GM06990 (cell line): ENCODE results near the gene PAFAH1B2.
A peak's percentile ranks its signal among the peaks of the same experiment; 100 is the strongest.
"Not testable (repeated sequence)": the region's sequence is repeated elsewhere in the genome, so short reads cannot be mapped to it uniquely, and the experiment has no call there.

Experiments used
- DNase-seq: peaks from one replicate; pipeline ENCODE4 v3.0.0-alpha.2; 2011; ENCODE audit not compliant: insufficient read length; ENCODE audit errors: extremely low read depth
- H3K27me3 ChIP-seq: replicated peaks from 2 replicates; pipeline ENCODE4 v1.6.0; 2011; ENCODE audit warnings: low read length; ENCODE audit not compliant: control insufficient read depth, insufficient read depth
- H3K36me3 ChIP-seq: 2 replicates; pipeline ENCODE4 v1.5.1; 2011; ENCODE audit warnings: low read length; ENCODE audit not compliant: control insufficient read depth, insufficient read depth
- H3K4me3 ChIP-seq: replicated peaks from 2 replicates; pipeline ENCODE4 v1.5.1; 2011; ENCODE audit warnings: low read depth, mild to moderate bottlenecking, control low read depth, low read length
- TF ChIP-seq, protein P1 (sequence below): IDR thresholded peaks from 2 replicates; pipeline ENCODE4 v1.5.1; 2011; ENCODE audit warnings: low read length, control low read depth, mild to moderate bottlenecking, inconsistent platforms; ENCODE audit not compliant: insufficient read depth, poor library complexity, severe bottlenecking

The PAFAH1B2 gene

DNA sequence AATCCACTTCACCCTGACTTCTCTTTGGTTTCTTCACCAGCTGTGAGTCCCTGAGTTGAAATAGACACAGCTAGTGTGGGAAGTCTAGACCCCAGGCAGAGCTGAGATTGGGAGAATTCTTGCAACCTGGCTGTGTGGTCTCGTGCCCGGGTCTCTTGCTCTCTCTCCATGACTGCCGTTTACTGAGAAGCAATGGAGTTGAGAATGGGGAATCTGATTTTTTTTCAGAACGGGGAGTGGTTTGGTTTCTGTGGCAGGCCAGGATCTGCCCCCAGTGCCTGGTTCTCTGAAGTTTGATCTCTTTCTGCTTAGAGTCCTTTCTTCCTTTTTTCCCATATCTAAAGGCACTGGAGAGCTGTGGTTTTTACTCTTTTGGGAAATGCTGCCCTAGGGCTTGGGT, 35.9 kb downstream of the PAFAH1B2 start:
- no peaks in the 10 kb centered on the region for H3K27me3 ChIP-seq
- H3K36me3 ChIP-seq = peaks cover 6% of the 10 kb centered on the region
- DNase-seq = no peak
- TF ChIP-seq, protein P1, sequence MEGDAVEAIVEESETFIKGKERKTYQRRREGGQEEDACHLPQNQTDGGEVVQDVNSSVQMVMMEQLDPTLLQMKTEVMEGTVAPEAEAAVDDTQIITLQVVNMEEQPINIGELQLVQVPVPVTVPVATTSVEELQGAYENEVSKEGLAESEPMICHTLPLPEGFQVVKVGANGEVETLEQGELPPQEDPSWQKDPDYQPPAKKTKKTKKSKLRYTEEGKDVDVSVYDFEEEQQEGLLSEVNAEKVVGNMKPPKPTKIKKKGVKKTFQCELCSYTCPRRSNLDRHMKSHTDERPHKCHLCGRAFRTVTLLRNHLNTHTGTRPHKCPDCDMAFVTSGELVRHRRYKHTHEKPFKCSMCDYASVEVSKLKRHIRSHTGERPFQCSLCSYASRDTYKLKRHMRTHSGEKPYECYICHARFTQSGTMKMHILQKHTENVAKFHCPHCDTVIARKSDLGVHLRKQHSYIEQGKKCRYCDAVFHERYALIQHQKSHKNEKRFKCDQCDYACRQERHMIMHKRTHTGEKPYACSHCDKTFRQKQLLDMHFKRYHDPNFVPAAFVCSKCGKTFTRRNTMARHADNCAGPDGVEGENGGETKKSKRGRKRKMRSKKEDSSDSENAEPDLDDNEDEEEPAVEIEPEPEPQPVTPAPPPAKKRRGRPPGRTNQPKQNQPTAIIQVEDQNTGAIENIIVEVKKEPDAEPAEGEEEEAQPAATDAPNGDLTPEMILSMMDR = no peak
- peak overlapping the region; percentile 85 for H3K4me3 ChIP-seq

DNA sequence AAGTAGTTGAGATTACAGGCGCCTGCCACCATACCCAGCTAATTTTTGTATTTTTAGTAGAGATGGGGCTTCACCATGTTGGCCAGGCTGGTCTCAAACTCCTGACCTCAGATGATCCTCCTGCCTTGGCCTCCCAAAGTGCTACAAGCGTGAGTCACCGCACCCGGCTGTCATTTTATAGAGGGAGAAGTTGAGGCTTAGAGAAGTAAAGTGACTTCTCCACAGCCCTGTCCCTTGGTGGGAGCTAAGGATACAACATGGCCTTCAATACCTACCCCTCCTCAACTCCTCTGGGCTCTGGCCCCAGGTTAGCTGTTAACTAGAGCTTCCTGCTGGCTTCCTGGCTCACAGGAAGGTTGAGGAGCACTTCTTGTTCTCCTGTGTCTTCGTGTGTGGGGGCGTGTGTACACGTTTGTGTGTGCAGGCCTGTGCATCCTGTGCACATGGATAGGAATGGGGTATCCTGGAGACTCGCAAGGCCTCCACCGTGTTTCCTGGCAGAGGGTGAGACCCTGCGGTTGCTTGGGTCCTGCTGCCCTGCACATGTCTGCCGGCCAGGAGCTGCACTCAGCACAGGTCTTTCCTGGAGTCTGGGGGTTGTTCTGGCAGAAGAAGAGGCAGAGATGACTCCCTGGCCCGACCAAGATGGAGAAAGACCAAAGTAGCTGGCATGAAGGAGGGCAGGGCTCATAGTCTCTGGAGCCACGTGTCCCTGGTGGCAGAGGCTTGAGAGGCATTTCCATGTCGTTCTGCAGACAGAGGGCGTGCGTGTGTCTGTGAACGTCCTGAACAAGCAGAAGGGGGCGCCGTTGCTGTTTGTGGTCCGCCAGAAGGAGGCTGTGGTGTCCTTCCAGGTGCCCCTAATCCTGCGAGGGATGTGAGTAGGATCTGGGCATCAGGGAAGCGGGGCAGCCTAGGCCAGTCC, 36.8 kb downstream of the PAFAH1B2 start:
- Histone ChIP-seq H3K27me3 (no peaks in the 10 kb centered on the region), H3K4me3 (no peak overlapping the region), H3K36me3 (peaks cover 6% of the 10 kb centered on the region)
- TF ChIP-seq, protein P1 = peak; percentile 95
- DNase-seq = peak; percentile 49

DNA sequence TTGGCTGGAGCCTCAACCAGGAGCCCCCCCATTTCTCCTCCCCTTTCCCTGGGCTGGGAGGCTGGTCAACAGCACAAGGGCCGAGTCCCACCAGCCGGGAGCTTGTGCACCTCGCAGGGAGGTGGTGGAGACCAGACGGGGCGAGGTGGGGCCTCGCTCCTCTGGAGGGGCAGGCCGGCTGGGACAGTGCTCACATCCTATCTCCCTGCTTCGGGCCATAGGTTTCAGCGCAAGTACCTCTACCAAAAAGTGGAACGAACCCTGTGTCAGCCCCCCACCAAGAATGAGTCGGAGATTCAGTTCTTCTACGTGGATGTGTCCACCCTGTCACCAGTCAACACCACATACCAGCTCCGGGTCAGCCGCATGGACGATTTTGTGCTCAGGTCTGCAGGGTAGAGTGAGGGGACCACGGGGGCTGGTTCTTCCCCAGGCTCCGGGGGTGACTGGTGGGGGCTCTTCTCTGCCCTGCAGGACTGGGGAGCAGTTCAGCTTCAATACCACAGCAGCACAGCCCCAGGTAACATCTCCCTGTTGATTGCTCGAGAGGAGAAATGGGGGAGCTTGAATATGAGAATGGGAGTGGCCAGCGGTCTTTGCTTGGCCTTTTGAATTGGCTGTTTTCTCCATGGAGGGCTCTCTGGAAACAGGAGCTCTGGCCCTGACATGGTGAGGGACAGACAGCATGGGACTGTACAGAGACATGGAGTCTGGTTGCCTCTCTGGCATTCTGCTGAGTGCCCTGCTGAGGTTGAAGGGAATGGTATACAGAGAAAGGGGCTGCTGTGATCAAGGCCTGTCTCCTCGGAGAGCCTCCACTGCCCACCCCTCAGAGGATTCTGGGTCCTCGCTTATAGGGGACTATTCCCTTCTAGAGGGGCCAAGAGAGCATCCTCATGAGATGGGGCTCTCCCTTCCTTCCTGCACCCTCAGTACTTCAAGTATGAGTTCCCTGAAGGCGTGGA, 37.8 kb downstream of the PAFAH1B2 start:
- no peaks in the 10 kb centered on the region for H3K27me3 ChIP-seq
- TF ChIP-seq, protein P1 = no peak
- peaks cover 6% of the 10 kb centered on the region for H3K36me3 ChIP-seq
- no peak overlapping the region for H3K4me3 ChIP-seq
- DNase-seq = no peak

DNA sequence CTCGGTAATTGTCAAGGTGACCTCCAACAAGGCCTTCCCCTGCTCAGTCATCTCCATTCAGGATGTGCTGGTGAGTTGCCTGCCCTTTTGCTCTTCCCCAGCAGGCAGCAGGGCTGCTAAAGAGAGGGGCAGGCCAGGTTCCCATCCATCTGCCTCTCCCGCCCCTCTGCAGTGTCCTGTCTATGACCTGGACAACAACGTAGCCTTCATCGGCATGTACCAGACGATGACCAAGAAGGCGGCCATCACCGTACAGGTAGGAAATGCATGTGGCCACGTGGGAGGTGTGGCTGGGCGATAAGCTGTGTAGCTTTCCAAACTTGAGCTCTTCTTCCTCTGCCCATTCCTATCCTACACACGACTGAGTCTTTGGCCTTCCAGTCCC, 38.5 kb downstream of the PAFAH1B2 start:
- no peak for DNase-seq
- H3K36me3 ChIP-seq = peaks cover 6% of the 10 kb centered on the region
- TF ChIP-seq, protein P1 = no peak
- no peak overlapping the region for H3K4me3 ChIP-seq
- H3K27me3 ChIP-seq = no peaks in the 10 kb centered on the region

- not testable (repeated sequence) for DNase-seq, H3K4me3 ChIP-seq, H3K27me3 ChIP-seq, H3K36me3 ChIP-seq
Observed at GRCh38 chr11:117183178-117183577, 39.1 kb downstream of the PAFAH1B2 start.
